ENCODE measurements around the gene EVPL. TPM values are rescaled to one million over a fixed set of nuclear protein-coding genes. Genes with fewer than 3 reads are reported as not detected.

EVPL gene
- total and polyA plus RNA-seq, 2 experiments from 2014 or later, result 2.0 to 2.7 TPM

- Histone ChIP-seq H3K27ac (no peak overlapping the region), H3K27me3 (no peaks in the 10 kb centered on the region), H3K4me2 (no peak overlapping the region), H3K4me1 (ENCODE audit: insufficient read depth) (peaks cover 5% of the 10 kb centered on the region), H3K4me3 (no peak overlapping the region), H3K36me3 (replicated peaks; ENCODE audit: insufficient read depth, low read depth) (no peaks in the 10 kb centered on the region), H3K9me3 (ENCODE audit: low read depth) (no peaks in the 10 kb centered on the region), H4K20me1 (ENCODE audit: insufficient read depth, poor library complexity, severe bottlenecking) (no peaks in the 10 kb centered on the region), H2AFZ (no peak overlapping the region), H3K9me2 (replicated peaks; ENCODE audit: insufficient read depth) (no peaks in the 10 kb centered on the region), H3K79me2 (no peaks in the 10 kb centered on the region)
- WGBS (ENCODE audit: low lambda C conversion rate, missing lambda C conversion rate), result 83% methylated on average over 6 of the region's 6 CpGs
- DNase-seq (ENCODE audit: low spot score), result no peak
- no peak for TF ChIP-seq EZH2phosphoT487 (IDR thresholded peaks at IDR 0.05; ENCODE audit: low read depth, severe bottlenecking, unreplicated experiment)
- no peak for TF ChIP-seq EZH2 (IDR thresholded peaks at IDR 0.05; ENCODE audit: borderline replicate concordance)
- TF ChIP-seq CTCF (IDR thresholded peaks at IDR 0.05; ENCODE audit: poor library complexity), result no peak
Observed at GRCh38 chr17:76040376-76040775, 13.3 kb upstream of the EVPL start.

- no peak for TF ChIP-seq EZH2 (IDR thresholded peaks at IDR 0.05; ENCODE audit: borderline replicate concordance)
- no peak for TF ChIP-seq CTCF (IDR thresholded peaks at IDR 0.05; ENCODE audit: poor library complexity)
- TF ChIP-seq EZH2phosphoT487 (IDR thresholded peaks at IDR 0.05; ENCODE audit: low read depth, severe bottlenecking, unreplicated experiment), result no peak
- H3K27me3 ChIP-seq, result no peaks in the 10 kb centered on the region
- H3K4me3 ChIP-seq, result no peak overlapping the region
- H4K20me1 ChIP-seq (ENCODE audit: insufficient read depth, poor library complexity, severe bottlenecking), result no peaks in the 10 kb centered on the region
- no peaks in the 10 kb centered on the region for H3K9me3 ChIP-seq (ENCODE audit: low read depth)
- H3K79me2 ChIP-seq, result no peaks in the 10 kb centered on the region
- DNase-seq (ENCODE audit: low spot score), result no peak
- no peak overlapping the region for H3K4me2 ChIP-seq
- no peaks in the 10 kb centered on the region for H3K9me2 ChIP-seq (replicated peaks; ENCODE audit: insufficient read depth)
- WGBS (ENCODE audit: low lambda C conversion rate, missing lambda C conversion rate), result 93% methylated on average over 6 of the region's 6 CpGs
- no peak overlapping the region for H3K27ac ChIP-seq
- H3K4me1 ChIP-seq (ENCODE audit: insufficient read depth), result peaks cover 5% of the 10 kb centered on the region
- no peaks in the 10 kb centered on the region for H3K36me3 ChIP-seq (replicated peaks; ENCODE audit: insufficient read depth, low read depth)
- no peak overlapping the region for H2AFZ ChIP-seq
Observed at GRCh38 chr17:76039121-76039520, 12.0 kb upstream of the EVPL start.

- Histone ChIP-seq H2AFZ (no peak overlapping the region), H3K27me3 (no peaks in the 10 kb centered on the region), H3K4me2 (no peak overlapping the region), H4K20me1 (ENCODE audit: insufficient read depth, poor library complexity, severe bottlenecking) (no peaks in the 10 kb centered on the region), H3K4me1 (ENCODE audit: insufficient read depth) (peaks cover 5% of the 10 kb centered on the region), H3K4me3 (no peak overlapping the region), H3K9me3 (ENCODE audit: low read depth) (no peaks in the 10 kb centered on the region), H3K36me3 (replicated peaks; ENCODE audit: insufficient read depth, low read depth) (no peaks in the 10 kb centered on the region), H3K27ac (no peak overlapping the region), H3K9me2 (replicated peaks; ENCODE audit: insufficient read depth) (no peaks in the 10 kb centered on the region), H3K79me2 (no peaks in the 10 kb centered on the region)
- no peak for TF ChIP-seq CTCF (IDR thresholded peaks at IDR 0.05; ENCODE audit: poor library complexity)
- TF ChIP-seq EZH2phosphoT487 (IDR thresholded peaks at IDR 0.05; ENCODE audit: low read depth, severe bottlenecking, unreplicated experiment), result no peak
- no peak for TF ChIP-seq EZH2 (IDR thresholded peaks at IDR 0.05; ENCODE audit: borderline replicate concordance)
- WGBS (ENCODE audit: low lambda C conversion rate, missing lambda C conversion rate), result 71% methylated on average over 3 of the region's 3 CpGs
- DNase-seq (ENCODE audit: low spot score), result no peak
Observed at GRCh38 chr17:76038050-76038449, 10.9 kb upstream of the EVPL start.
